HG03064 (cell line): ENCODE data around the gene VIT.

Source experiments
- ATAC-seq: cut with Tn5 transposase; IDR thresholded peaks from one replicate; pipeline ENCODE4 v1.9.1; 2021; ENCODE audit warnings: low read depth; ENCODE audit not compliant: unreplicated experiment

Gene VIT

GRCh38 chr2:36708041-36708741 is 11.7 kb downstream of the VIT start:
- ATAC-seq: no peak

- no peak for ATAC-seq
These were observed 14.5 kb downstream of the VIT start for GRCh38 chr2:36710858-36711515.

GRCh38 chr2:36711741-36712314 is 15.3 kb downstream of the VIT start:
- ATAC-seq: no peak

GRCh38 chr2:36713310-36713709 is 16.8 kb downstream of the VIT start:
- no peak for ATAC-seq

- ATAC-seq: no peak
These were observed 19.6 kb downstream of the VIT start for GRCh38 chr2:36716111-36716510.

GRCh38 chr2:36717603-36718266 is 21.2 kb downstream of the VIT start:
- no peak for ATAC-seq

- no peak for ATAC-seq
These were observed 31.0 kb downstream of the VIT start for GRCh38 chr2:36727550-36727949.

- ATAC-seq: no peak
These were observed 32.6 kb downstream of the VIT start for GRCh38 chr2:36729067-36729466.

GRCh38 chr2:36731941-36732672 is 35.6 kb downstream of the VIT start:
- no peak for ATAC-seq

- ATAC-seq: no peak
These were observed 36.1 kb downstream of the VIT start for GRCh38 chr2:36732673-36733036.

GRCh38 chr2:36733215-36733614 is 36.7 kb downstream of the VIT start:
- ATAC-seq: no peak

GRCh38 chr2:36734304-36734703 is 37.8 kb downstream of the VIT start:
- no peak for ATAC-seq

- no peak for ATAC-seq
These were observed 40.7 kb downstream of the VIT start for GRCh38 chr2:36737131-36737750.

GRCh38 chr2:36740061-36740460 is 43.6 kb downstream of the VIT start:
- ATAC-seq: no peak

GRCh38 chr2:36741188-36741837 is 44.8 kb downstream of the VIT start:
- no peak for ATAC-seq

- ATAC-seq: no peak
These were observed 47.4 kb downstream of the VIT start for GRCh38 chr2:36743954-36744353.

GRCh38 chr2:36748166-36748565 is 51.7 kb downstream of the VIT start:
- ATAC-seq: no peak

- ATAC-seq: no peak
These were observed 53.6 kb downstream of the VIT start for GRCh38 chr2:36750101-36750500.

- ATAC-seq: no peak
These were observed 57.3 kb downstream of the VIT start for GRCh38 chr2:36753706-36754221.

GRCh38 chr2:36754578-36754977 is 58.1 kb downstream of the VIT start:
- ATAC-seq: no peak
